HepG2 (cell line): Measurements from ENCODE around the gene ALPL. TPM values are rescaled to one million over a fixed set of nuclear protein-coding genes. Genes with fewer than 3 reads are reported as not detected.

Source experiments
- polyA plus RNA-seq, 8 experiments: library from polyadenylated mRNA; depleted of rRNA in 3 of 8; stranded (reverse) in 7 of 8; unstranded in 1 of 8; fragments of >200 nt; fragmentation: Illumina TruSeq in 4 of 8; extraction: Trizol in 4 of 8; gene quantifications; 2 replicates each; pipeline versions ENCODE4 v1.2.1 to v1.2.3, GENCODE V29; 2011 to 2016; ENCODE audit warnings: low read depth in 4 of 8, missing spikeins in 1 of 8, mixed read lengths in 1 of 8; ENCODE audit not compliant: insufficient read depth in 1 of 8
- total RNA-seq, 5 experiments: library from RNA; depleted of rRNA; stranded (reverse); fragments of >200 nt; fragmentation: Illumina TruSeq; extraction: Trizol; gene quantifications; 2 replicates each; pipeline ENCODE4 v1.2.3, GENCODE V29; 2016; ENCODE audit warnings: low read depth in 1 of 5

The ALPL gene
- total and polyA plus RNA-seq, 2 of the 13 experiments (the other 11 are each of a cell fraction or from before 2014, with no cell fraction given) = 0.12 TPM; not detected in 1

Other genes with a start within 250 kb of the ALPL start
- gene ECE1, start 219.0 kb upstream of the ALPL start, total RNA-seq (2016; rRNA removed; fragmentation: Illumina TruSeq; extraction: Trizol) = 11.1 and 21.2 TPM in 2 replicates
- 13.5 and 17.0 TPM in 2 replicates for gene ECE1, start 219.0 kb upstream of the ALPL start, polyA plus RNA-seq (2011; rRNA removed)
- 4.9 and 5.8 TPM in 2 replicates for gene NBPF3, start 69.3 kb upstream of the ALPL start, total RNA-seq (2016; rRNA removed; fragmentation: Illumina TruSeq; extraction: Trizol)
- 3.5 and 3.6 TPM in 2 replicates for gene NBPF3, start 69.3 kb upstream of the ALPL start, polyA plus RNA-seq (2011; rRNA removed)
- 9.7 and 11.9 TPM in 2 replicates for gene RAP1GAP, start 159.9 kb downstream of the ALPL start, total RNA-seq (2016; rRNA removed; fragmentation: Illumina TruSeq; extraction: Trizol)
- gene RAP1GAP, start 159.9 kb downstream of the ALPL start, polyA plus RNA-seq (2011; rRNA removed) = 37.5 and 46.1 TPM in 2 replicates